ENCODE results near the gene CPLANE2. TPM values are rescaled to one million over a fixed set of nuclear protein-coding genes. Genes with fewer than 3 reads are reported as not detected.

CPLANE2 gene
- total RNA-seq, 1 experiment from 2014 or later = 5.5 TPM

DNA sequence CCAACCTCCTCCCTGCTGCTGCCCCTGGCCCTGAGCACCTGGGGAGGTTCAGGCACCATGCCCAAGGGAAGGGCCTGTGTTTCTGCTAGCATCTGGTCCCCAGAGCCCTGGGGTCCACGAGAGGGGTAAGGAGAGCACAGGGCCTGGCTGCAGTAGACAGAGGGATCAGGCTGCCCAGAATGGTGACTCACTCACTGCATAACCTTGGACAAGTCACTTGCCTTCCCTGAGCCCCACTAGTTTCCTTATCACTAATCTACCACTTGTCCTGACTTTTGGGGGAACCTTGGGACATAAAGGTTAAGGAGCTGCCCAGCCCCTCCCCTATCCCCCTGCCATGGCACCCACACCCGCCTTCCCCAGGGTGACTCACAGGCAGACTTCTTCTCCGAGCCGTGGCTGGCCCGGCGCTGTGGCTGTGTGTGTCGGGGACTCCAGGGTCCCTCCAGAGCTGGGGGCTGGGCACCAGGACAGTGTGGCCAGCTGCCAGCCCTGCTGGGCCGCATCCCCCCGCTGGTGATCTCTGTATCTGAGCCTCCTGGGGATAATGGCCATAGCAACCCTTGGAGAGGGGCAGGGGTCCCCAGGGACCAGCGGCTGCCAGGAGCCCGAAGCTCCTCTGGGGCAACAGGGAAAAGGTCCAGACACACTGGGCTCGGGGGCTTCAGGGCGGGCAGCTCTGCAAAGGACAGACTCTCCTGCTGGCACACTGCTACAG lies 28.6 kb downstream of the CPLANE2 start:
- no peak overlapping the region for H3K4me3 ChIP-seq (ENCODE audit: low read depth, low read length, poor library complexity, severe bottlenecking)
- ChIA-PET POLR2A (ENCODE audit: low non-redundant PET) (no interaction called here), CTCF (no interaction called here)
- H3K27ac ChIP-seq (ENCODE audit: low read depth, low read length, poor library complexity, severe bottlenecking) = no peak overlapping the region
- no peak for DNase-seq (ENCODE audit: low spot score)
- no TSS peak for BruUV-seq (replicated peaks)
- H3K27me3 ChIP-seq (replicated peaks; ENCODE audit: insufficient read depth, low read depth, low read length, poor library complexity) = no peaks in the 10 kb centered on the region
- no peaks in the 10 kb centered on the region for H3K36me3 ChIP-seq (ENCODE audit: insufficient read depth, low read length, poor library complexity, severe bottlenecking)
- TF ChIP-seq, protein P1, sequence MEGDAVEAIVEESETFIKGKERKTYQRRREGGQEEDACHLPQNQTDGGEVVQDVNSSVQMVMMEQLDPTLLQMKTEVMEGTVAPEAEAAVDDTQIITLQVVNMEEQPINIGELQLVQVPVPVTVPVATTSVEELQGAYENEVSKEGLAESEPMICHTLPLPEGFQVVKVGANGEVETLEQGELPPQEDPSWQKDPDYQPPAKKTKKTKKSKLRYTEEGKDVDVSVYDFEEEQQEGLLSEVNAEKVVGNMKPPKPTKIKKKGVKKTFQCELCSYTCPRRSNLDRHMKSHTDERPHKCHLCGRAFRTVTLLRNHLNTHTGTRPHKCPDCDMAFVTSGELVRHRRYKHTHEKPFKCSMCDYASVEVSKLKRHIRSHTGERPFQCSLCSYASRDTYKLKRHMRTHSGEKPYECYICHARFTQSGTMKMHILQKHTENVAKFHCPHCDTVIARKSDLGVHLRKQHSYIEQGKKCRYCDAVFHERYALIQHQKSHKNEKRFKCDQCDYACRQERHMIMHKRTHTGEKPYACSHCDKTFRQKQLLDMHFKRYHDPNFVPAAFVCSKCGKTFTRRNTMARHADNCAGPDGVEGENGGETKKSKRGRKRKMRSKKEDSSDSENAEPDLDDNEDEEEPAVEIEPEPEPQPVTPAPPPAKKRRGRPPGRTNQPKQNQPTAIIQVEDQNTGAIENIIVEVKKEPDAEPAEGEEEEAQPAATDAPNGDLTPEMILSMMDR (conservative IDR thresholded peaks at IDR 0.05; ENCODE audit: low read depth, low read length) = no peak
- TF ChIP-seq EZH2 (IDR thresholded peaks at IDR 0.05; ENCODE audit: borderline replicate concordance, low read depth, low read length, poor library complexity, severe bottlenecking) = no peak
- H3K9me3 ChIP-seq (ENCODE audit: low read depth, low read length, poor library complexity, severe bottlenecking) = no peaks in the 10 kb centered on the region
- H3K4me1 ChIP-seq (ENCODE audit: insufficient read depth, low read length, poor library complexity, severe bottlenecking) = peaks cover 9% of the 10 kb centered on the region
- intact Hi-C loops (cut with micrococcal nuclease; ENCODE audit: unreplicated experiment) = loop anchor here (10.0 kb wide), 1 partner anchor 156 kb away; the partner anchor contains the start of gene SZRD1

DNA sequence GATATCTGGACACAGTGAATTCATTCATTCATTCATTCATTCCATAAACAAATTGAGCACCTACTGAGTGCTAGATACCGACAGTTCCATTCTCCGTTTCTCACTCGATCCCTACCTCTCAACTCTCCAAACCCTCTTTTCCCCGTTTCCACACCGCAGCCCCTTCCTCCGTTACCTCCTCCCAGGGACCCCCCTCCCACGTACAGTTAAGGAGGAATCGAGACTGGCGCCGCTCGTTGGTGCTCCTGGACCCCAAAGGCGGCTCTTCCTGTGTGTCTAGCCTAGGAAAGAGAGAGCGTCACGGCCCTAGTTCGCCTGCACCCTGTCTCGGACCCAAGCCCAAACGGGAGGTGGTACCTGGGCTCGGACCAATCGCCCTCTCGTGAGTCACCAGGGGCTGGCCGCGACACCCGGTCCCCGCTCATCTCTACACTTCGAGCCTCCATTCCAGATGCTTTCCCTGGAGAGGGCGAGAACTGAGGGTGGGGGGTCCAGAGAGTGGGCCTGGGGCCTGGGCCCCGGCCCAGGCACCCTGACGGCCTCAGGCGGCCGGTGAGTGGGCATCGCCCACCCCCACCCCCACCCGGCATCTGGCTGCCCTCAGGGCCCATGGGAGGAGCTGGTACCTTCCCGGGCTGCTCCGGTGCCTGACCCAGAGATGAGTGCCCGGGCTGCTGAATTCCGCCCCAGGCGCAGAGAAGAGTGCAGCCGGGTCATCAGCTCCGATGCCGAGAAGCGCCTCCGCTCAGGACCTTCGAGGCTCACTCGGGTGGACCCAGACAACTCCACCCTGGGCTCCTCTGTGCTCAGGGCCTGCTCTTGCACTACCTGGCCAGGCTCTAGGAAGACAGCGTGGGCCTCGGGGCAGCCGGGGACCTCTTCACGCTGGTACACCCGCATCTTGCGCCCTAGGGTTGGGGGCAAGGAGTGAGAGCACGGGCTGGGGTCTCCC lies 29.4 kb downstream of the CPLANE2 start:
- H3K4me3 ChIP-seq (ENCODE audit: low read depth, low read length, poor library complexity, severe bottlenecking) = peak overlapping the region; percentile 56
- H3K9me3 ChIP-seq (ENCODE audit: low read depth, low read length, poor library complexity, severe bottlenecking) = no peaks in the 10 kb centered on the region
- H3K27me3 ChIP-seq (replicated peaks; ENCODE audit: insufficient read depth, low read depth, low read length, poor library complexity) = no peaks in the 10 kb centered on the region
- intact Hi-C loops (cut with micrococcal nuclease; ENCODE audit: unreplicated experiment) = loop anchor here (10.0 kb wide), 1 partner anchor 157 kb away; the partner anchor contains the start of gene SZRD1
- peak overlapping the region; percentile 79 for H3K27ac ChIP-seq (ENCODE audit: low read depth, low read length, poor library complexity, severe bottlenecking)
- CTCF ChIA-PET = no interaction called here
- DNase-seq (ENCODE audit: low spot score) = no peak
- TF ChIP-seq, protein P1 (conservative IDR thresholded peaks at IDR 0.05; ENCODE audit: low read depth, low read length) = no peak
- no peak for TF ChIP-seq EZH2 (IDR thresholded peaks at IDR 0.05; ENCODE audit: borderline replicate concordance, low read depth, low read length, poor library complexity, severe bottlenecking)
- BruUV-seq (replicated peaks) = no TSS peak
- H3K36me3 ChIP-seq (ENCODE audit: insufficient read depth, low read length, poor library complexity, severe bottlenecking) = no peaks in the 10 kb centered on the region
- POLR2A ChIA-PET (ENCODE audit: low non-redundant PET) = interaction anchor here (0.7 kb wide), 1 partner anchor 10 kb away, joined by 12 read pairs; no protein-coding TSS in a partner anchor
- peaks cover 9% of the 10 kb centered on the region for H3K4me1 ChIP-seq (ENCODE audit: insufficient read depth, low read length, poor library complexity, severe bottlenecking)

DNA sequence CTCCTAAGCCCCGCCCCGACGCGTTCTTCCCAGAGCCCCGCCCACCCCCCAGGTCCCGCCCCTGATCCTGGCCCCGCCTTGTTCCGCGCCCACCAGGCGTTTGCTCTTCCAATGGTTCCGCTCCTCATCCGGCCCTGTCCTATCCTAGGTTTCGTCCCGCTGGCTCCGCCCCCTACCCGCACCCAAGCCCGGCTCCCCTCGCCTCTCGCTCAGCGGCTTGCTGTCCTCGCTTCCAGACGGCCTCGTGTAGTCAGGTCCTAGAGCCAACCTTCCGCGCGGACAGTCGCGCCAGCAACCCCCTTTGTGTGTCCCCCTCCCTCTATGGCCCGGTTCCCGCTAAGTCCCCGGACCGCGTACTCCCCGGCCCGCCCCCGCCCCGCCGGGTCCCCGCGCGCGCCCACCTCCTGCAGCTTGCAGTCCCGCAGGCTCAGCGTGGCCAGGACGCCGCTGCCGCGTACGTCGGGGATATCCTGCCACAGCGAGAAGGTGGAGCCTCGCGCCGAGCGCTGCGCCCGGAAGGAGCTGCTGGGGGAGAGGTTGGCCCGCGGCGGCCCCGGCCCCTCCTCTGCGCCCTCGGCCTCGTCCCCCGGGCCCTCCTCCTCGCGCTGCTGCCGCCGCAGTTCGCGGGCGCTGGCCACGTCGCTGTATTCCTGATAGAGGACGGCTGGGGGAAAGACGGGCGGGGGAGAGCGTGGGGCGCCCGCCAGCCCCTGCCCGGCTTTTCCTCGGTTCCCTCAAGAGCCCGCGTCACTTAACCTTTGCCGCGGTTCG lies 30.3 kb downstream of the CPLANE2 start:
- H3K4me3 ChIP-seq (ENCODE audit: low read depth, low read length, poor library complexity, severe bottlenecking) = peak overlapping the region; percentile 56
- H3K27ac ChIP-seq (ENCODE audit: low read depth, low read length, poor library complexity, severe bottlenecking) = peak overlapping the region; percentile 81
- peaks cover 9% of the 10 kb centered on the region for H3K4me1 ChIP-seq (ENCODE audit: insufficient read depth, low read length, poor library complexity, severe bottlenecking)
- no peak for TF ChIP-seq EZH2 (IDR thresholded peaks at IDR 0.05; ENCODE audit: borderline replicate concordance, low read depth, low read length, poor library complexity, severe bottlenecking)
- no peaks in the 10 kb centered on the region for H3K36me3 ChIP-seq (ENCODE audit: insufficient read depth, low read length, poor library complexity, severe bottlenecking)
- ChIA-PET POLR2A (ENCODE audit: low non-redundant PET) (interaction anchor here (0.7 kb wide), 1 partner anchor 11 kb away, joined by 12 read pairs; no protein-coding TSS in a partner anchor), CTCF (no interaction called here)
- no peaks in the 10 kb centered on the region for H3K27me3 ChIP-seq (replicated peaks; ENCODE audit: insufficient read depth, low read depth, low read length, poor library complexity)
- H3K9me3 ChIP-seq (ENCODE audit: low read depth, low read length, poor library complexity, severe bottlenecking) = no peaks in the 10 kb centered on the region
- intact Hi-C loops (cut with micrococcal nuclease; ENCODE audit: unreplicated experiment) = loop anchor here (10.0 kb wide), 1 partner anchor 158 kb away; the partner anchor contains the start of gene SZRD1
- no TSS peak for BruUV-seq (replicated peaks)
- peak; percentile 99 for DNase-seq (ENCODE audit: low spot score)

Measured in A673 (cell line).